Duodenal mucosa (tissue), 2 donors: ENCODE results near the gene CRLF1.

Source experiments
- H3K27ac ChIP-seq: one replicate; pipeline ENCODE4 v1.7.0; 2013; ENCODE audit warnings: low read depth, low read length
- H3K27me3 ChIP-seq, 2 donors: one replicate each; pipeline ENCODE4 v1.7.0; 2013; ENCODE audit warnings: low read length in 2 of 2, control low read depth in 1 of 2; ENCODE audit not compliant: insufficient read depth in 2 of 2, control insufficient read depth in 1 of 2
- H3K36me3 ChIP-seq, 2 donors: one replicate each; pipeline ENCODE4 v1.7.0; 2013; ENCODE audit warnings: low read length in 2 of 2, control low read depth in 1 of 2; ENCODE audit not compliant: insufficient read depth in 2 of 2, control insufficient read depth in 1 of 2
- H3K4me1 ChIP-seq, 2 donors: one replicate each; pipeline ENCODE4 v1.7.0; 2013; ENCODE audit warnings: low read length in 2 of 2, control low read depth in 1 of 2; ENCODE audit not compliant: insufficient read depth in 2 of 2, control insufficient read depth in 1 of 2
- H3K4me3 ChIP-seq, 2 donors: one replicate each; pipeline ENCODE4 v1.7.0; 2013; ENCODE audit warnings: low read length in 2 of 2, low read depth in 1 of 2
- H3K9ac ChIP-seq, 2 donors: one replicate each; pipeline ENCODE4 v1.7.0; 2013; ENCODE audit warnings: low read length in 2 of 2, low read depth in 1 of 2
- H3K9me3 ChIP-seq, 2 donors: one replicate each; pipeline ENCODE4 v1.7.0; 2013; ENCODE audit warnings: low read length in 2 of 2, control low read depth in 1 of 2; ENCODE audit not compliant: control insufficient read depth in 1 of 2

CRLF1 gene, protein sequence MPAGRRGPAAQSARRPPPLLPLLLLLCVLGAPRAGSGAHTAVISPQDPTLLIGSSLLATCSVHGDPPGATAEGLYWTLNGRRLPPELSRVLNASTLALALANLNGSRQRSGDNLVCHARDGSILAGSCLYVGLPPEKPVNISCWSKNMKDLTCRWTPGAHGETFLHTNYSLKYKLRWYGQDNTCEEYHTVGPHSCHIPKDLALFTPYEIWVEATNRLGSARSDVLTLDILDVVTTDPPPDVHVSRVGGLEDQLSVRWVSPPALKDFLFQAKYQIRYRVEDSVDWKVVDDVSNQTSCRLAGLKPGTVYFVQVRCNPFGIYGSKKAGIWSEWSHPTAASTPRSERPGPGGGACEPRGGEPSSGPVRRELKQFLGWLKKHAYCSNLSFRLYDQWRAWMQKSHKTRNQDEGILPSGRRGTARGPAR

DNA sequence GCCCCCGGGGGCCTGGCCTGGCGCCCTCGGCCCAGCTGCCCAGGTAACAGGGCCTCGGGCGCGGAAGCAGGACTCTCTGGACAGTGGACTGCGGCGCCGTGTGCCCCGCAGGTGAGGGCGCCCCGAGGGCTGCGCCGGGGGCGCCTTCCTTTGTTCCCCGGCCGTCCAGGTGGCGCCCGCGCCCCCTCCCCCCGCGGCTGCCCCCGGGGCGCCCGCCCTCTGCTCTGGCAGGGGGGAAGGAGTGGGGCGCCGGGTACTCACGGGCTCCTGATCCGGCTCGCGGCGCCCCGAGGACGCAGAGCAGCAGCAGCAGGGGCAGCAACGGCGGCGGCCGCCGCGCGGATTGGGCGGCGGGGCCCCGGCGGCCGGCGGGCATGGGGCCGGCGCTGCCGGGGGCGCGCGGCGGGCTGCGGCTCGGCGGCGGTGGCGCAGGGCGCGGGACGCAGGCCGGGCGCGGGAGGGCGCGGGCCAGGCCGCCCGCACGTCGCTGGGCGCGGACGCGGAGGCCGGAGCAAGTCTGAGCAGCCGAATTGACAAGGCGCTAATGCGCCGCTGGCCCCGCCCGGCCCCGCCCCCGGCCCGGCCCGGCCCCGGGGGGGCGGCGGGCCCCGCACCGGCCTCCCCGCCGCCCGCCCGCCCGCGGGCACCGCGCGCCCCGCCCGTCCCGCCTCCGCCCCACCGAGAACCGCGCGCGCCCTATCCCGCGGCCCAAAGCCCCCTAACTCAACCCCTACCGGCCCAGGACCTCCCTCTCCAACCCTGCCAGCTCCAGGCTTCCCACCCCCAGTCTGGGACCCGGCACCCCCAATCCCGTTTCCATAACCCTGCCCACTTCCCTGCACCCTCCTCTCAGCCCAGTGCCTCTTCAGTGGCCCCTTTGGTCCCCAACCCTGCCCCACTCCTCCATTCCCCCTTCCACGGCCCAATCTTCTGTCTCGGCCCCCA, at the start of gene CRLF1:
Gene CRLF1 (minus strand): TSS at position 519 of the 945 bp plus-strand sequence. CDS start 143 bp downstream, at position 376.
- H3K36me3 ChIP-seq = no peaks in the 10 kb centered on the region
- H3K4me3 ChIP-seq = no peak within 1 kb of the TSS
- H3K27me3 ChIP-seq = peaks cover 75 to 76% of the 10 kb centered on the region in 2 donors
- no peak within 1 kb of the TSS for H3K27ac ChIP-seq
- no peaks in the 10 kb centered on the region for H3K9me3 ChIP-seq
- H3K4me1 ChIP-seq = no peaks in the 10 kb centered on the region
- no peak within 1 kb of the TSS for H3K9ac ChIP-seq

DNA sequence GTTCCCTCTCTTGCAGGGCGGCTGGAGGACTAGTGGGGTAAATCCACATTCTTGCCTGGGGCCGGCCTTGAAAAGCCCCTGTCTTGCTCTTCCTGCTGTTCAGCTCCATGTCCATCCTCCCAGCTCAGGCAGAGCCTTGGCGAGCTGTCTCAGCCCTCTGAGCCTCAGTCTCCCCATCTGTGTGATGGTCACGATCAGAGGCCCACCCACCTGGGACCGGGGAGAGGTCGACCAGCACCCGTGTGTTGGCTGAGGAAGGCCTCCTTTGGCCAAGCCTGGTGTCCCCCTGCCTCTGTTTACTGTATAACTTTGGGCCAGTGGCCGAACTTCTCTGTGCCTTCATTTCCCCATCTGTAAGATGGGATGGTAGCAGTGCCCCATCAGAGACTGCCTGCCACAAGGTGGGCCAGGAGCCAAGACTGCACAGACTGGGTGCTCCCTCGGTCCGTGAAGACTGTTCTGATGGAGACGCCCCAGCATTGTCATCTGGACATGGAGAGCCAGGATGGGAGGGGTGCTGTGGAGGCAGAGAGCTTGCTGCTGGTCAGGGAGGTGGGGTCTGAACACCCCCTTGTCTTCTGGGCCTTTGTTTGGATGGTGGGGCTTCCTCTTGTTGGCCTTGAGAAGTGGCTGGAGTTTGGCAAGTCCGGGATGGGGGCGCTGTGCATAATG, 48.7 kb upstream of the CRLF1 start:
- H3K27me3 ChIP-seq = no peaks in the 10 kb centered on the region
- no peaks in the 10 kb centered on the region for H3K9me3 ChIP-seq
- H3K4me1 ChIP-seq = peaks cover 3 to 13% of the 10 kb centered on the region in 2 donors
- H3K4me3 ChIP-seq = no peak overlapping the region
- H3K36me3 ChIP-seq = no peaks in the 10 kb centered on the region
- no peak overlapping the region for H3K27ac ChIP-seq
- no peak overlapping the region for H3K9ac ChIP-seq

DNA sequence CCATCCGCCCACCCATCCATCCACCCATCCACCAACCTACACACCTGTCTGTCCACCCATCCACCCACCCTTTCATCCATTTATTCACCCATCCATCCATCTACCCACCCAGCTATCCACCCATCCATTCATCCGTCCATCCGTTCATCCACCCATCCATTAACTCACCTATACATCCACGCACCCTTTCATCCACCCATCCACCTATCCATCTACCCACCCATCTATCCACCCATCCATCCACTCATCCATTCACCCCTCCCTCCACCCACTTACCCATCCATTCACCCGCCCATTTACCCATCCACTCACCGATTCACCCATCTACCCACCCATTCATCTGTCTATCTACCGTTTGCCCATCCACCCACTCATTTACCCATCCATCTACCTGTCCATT, 47.9 kb upstream of the CRLF1 start:
- Histone ChIP-seq H3K27ac (no peak overlapping the region), H3K27me3 (no peaks in the 10 kb centered on the region), H3K4me1 (peaks cover 3 to 16% of the 10 kb centered on the region in 2 donors), H3K4me3 (no peak overlapping the region), H3K36me3 (no peaks in the 10 kb centered on the region), H3K9me3 (no peaks in the 10 kb centered on the region), H3K9ac (no peak overlapping the region)

DNA sequence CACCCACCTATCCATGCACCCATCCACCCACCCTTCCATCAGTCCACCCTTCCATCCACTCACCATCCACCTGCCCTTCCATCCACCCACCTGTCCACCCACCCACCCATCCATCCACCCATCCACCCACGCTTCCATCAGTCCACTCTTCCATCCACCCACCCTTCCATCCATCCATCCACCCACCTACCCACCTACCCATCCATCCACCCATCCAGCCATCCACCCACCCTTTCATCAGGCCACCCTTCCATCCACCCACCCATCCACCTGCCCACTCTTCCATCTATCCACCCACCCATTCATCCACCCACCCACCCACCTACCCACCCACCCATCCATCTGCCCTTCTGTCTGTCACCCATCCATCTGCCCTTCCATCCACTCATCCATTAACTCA, 47.3 kb upstream of the CRLF1 start:
- Histone ChIP-seq H3K9me3 (no peaks in the 10 kb centered on the region), H3K4me1 (peaks cover 0 to 19% of the 10 kb centered on the region in 2 donors), H3K27me3 (no peaks in the 10 kb centered on the region), H3K36me3 (no peaks in the 10 kb centered on the region), H3K4me3 (no peak overlapping the region), H3K9ac (no peak overlapping the region), H3K27ac (no peak overlapping the region)

DNA sequence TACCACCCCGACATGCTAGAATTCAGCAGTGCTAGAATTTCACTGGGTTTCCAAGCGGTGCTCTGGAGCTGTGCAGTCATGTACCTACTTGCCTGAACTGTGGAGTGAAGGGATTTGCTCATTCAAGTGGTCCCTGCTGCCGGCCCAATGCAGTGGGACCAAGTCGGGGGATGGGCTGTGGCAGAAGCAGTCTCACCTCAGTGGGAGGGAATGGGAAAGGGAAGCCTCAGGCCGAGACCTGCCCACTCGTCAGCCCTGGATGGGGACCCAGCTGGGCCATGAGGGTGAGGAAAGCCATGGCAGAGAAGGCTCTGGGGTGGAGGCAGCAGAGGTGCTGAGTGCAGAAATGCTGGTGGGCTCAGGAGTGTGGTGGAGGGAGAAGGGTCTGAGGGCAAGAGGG, 45.1 kb upstream of the CRLF1 start:
- no peaks in the 10 kb centered on the region for H3K27me3 ChIP-seq
- H3K9ac ChIP-seq = no peak overlapping the region
- no peaks in the 10 kb centered on the region for H3K36me3 ChIP-seq
- no peak overlapping the region for H3K4me3 ChIP-seq
- peak overlapping the region; percentile 41 for H3K27ac ChIP-seq
- H3K9me3 ChIP-seq = no peaks in the 10 kb centered on the region
- H3K4me1 ChIP-seq = peaks cover 0 to 20% of the 10 kb centered on the region in 2 donors

DNA sequence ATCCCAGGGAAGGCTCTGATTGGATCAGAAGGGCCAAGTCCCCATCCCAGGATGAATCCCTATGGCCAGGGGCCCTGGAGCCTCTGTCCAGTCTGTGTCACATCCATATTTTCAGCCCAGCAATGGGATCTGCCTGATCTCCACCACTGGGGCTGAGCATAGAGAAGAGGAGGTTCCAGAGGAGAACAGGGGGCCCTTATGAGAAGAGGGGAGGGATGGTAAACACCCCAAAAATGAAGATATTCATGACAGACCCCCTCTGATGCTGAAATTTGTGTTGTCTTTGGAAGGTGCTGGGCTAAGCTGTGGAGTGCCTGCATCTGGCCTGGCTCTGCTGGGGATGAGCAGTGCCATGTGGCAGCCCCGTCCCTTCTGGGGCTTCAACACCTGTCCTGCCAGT, 44.7 kb upstream of the CRLF1 start:
- peak overlapping the region; percentile 41 for H3K27ac ChIP-seq
- H3K4me3 ChIP-seq = no peak overlapping the region
- no peak overlapping the region for H3K9ac ChIP-seq
- H3K9me3 ChIP-seq = no peaks in the 10 kb centered on the region
- no peaks in the 10 kb centered on the region for H3K36me3 ChIP-seq
- H3K4me1 ChIP-seq = peaks cover 0 to 20% of the 10 kb centered on the region in 2 donors
- no peaks in the 10 kb centered on the region for H3K27me3 ChIP-seq

DNA sequence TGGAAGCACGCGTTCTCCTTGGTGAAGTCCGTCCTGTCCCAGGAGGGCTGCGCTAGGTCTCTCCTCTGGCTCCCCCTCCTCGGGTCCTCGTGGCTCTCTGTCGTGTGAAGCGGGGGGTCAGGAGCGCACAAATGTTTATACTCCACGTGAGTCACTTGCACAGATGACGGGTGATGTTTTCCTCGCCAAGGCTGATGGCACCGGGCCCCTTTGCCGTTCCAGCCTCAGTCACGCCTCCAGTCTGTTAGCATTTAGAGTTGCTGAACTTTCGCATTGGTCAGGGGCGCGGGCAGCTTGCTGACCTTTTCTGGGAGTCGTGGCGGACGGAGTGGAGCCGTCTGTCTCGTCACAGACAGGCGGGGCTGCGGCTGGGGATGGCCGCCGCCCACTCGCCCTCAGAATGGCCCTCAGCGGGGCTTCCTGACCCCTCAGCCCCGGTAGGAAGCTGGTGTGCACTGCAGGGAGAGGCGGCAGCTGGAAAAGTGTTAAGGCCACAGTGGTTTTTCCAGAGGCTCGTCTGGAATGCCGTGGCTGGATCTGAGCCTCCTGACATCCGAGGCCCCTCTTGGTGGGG, 44.0 kb upstream of the CRLF1 start:
- no peaks in the 10 kb centered on the region for H3K36me3 ChIP-seq
- H3K4me1 ChIP-seq = peaks cover 0 to 20% of the 10 kb centered on the region in 2 donors
- H3K4me3 ChIP-seq = peak overlapping the region in 1 of 2 donors; percentile 20
- peak overlapping the region; percentile 78 for H3K27ac ChIP-seq
- H3K9ac ChIP-seq = no peak overlapping the region
- no peaks in the 10 kb centered on the region for H3K27me3 ChIP-seq
- H3K9me3 ChIP-seq = no peaks in the 10 kb centered on the region

DNA sequence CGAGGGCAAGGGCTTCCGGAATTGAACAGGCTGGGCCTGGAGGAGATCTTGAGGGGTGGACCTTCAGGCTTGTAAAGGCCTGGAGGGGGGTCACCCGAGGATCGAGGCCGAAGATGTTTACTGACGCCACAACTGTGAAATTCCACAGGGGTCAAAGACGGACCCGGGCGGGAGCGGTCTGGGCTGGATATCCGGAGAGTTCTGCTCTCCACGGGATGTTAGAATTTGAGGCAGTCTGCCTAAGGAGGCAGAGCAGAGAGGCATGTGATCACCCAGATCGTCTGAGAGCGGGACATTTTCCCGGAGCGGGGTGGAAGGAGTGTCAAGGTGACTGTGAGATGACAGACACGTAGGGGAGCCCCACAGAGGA, 43.4 kb upstream of the CRLF1 start:
- Histone ChIP-seq H3K4me3 (peak overlapping the region in 1 of 2 donors; percentile 24), H3K36me3 (no peaks in the 10 kb centered on the region), H3K4me1 (peaks cover 0 to 20% of the 10 kb centered on the region in 2 donors), H3K27me3 (no peaks in the 10 kb centered on the region), H3K9me3 (no peaks in the 10 kb centered on the region), H3K9ac (no peak overlapping the region), H3K27ac (peak overlapping the region; percentile 78)

DNA sequence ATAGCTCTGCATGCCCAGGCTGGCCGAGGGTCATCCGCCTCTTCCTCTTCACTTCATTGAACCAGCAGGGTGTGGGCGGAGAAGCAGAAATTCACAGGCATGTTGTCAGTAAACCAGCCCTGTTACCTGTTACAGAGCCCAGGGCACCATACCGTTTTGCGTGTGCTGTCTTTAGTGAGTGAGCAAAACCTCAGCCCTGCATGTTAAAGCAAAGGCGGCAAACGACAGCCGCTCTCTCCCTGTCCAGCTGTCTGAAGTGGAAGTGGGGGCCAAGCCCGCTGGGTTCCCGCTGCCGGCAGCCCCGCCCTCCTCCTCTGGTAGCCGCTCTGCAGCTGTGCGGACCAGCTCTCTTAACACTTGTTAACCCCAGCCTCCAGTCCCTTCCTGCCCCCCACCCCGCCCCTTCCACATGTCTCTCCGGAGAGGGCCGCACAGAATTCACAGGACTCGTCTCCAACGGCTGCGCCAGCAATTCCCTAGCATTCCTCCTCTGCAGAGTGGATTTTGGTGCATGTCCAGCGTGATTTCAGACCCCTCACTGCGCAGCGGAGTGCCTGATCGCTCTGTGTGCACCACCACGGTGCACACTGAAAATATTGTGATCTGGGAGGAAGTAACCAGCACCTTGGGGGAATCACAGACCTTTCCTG, 42.9 kb upstream of the CRLF1 start:
- Histone ChIP-seq H3K36me3 (no peaks in the 10 kb centered on the region), H3K27ac (peak overlapping the region; percentile 78), H3K27me3 (no peaks in the 10 kb centered on the region), H3K9me3 (no peaks in the 10 kb centered on the region), H3K4me3 (peak overlapping the region; percentile 24 to 32), H3K4me1 (peaks cover 0 to 21% of the 10 kb centered on the region in 2 donors), H3K9ac (no peak overlapping the region)
